Esophagus muscularis mucosa (tissue), 4 donors: ENCODE results near the gene PAFAH1B2.

ENCODE experiments used
- EP300 ChIP-seq: sonication (generic); formaldehyde crosslinking; IDR thresholded peaks from one replicate; pipeline ENCODE4 v1.6.1; 2017; ENCODE audit warnings: antibody characterized with exemption
- POLR2A ChIP-seq: fragments of 450-650 bp; IDR thresholded peaks from one replicate; pipeline ENCODE4 v1.6.1; 2017; ENCODE audit warnings: antibody characterized with exemption, moderate library complexity, mild to moderate bottlenecking, low read depth
- POLR2AphosphoS5 ChIP-seq, 2 donors: sonication (generic); formaldehyde crosslinking; IDR thresholded peaks; one replicate each; pipeline ENCODE4 v1.6.1; 2017; ENCODE audit warnings: antibody characterized with exemption in 2 of 2
- TF ChIP-seq, protein P1 (sequence below), 3 experiments: fragments of 200-600 bp in 2 of 3; fragments of 450-650 bp in 1 of 3; sonication (generic) in 2 of 3; IDR thresholded peaks; one replicate each; pipeline ENCODE4 v1.5.1; 2017 to 2019; ENCODE audit warnings: antibody characterized with exemption in 3 of 3, mild to moderate bottlenecking in 2 of 3, moderate library complexity in 1 of 3

- TF ChIP-seq EP300: no peak
- TF ChIP-seq, protein P1, sequence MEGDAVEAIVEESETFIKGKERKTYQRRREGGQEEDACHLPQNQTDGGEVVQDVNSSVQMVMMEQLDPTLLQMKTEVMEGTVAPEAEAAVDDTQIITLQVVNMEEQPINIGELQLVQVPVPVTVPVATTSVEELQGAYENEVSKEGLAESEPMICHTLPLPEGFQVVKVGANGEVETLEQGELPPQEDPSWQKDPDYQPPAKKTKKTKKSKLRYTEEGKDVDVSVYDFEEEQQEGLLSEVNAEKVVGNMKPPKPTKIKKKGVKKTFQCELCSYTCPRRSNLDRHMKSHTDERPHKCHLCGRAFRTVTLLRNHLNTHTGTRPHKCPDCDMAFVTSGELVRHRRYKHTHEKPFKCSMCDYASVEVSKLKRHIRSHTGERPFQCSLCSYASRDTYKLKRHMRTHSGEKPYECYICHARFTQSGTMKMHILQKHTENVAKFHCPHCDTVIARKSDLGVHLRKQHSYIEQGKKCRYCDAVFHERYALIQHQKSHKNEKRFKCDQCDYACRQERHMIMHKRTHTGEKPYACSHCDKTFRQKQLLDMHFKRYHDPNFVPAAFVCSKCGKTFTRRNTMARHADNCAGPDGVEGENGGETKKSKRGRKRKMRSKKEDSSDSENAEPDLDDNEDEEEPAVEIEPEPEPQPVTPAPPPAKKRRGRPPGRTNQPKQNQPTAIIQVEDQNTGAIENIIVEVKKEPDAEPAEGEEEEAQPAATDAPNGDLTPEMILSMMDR (IDR thresholded peaks at IDR 0.05): no peak
- no peak for TF ChIP-seq POLR2A
- TF ChIP-seq POLR2AphosphoS5 (IDR thresholded peaks at IDR 0.05): no peak
These were observed 38.5 kb downstream of the PAFAH1B2 start for GRCh38 chr11:117182551-117182935.
